Kidney glomerular epithelial cell (primary cell): ENCODE measurements around the gene TCF12.

ENCODE experiments used
- DNase-seq: peaks from one replicate; lab custom pipeline; 2025; lab: John Stamatoyannopoulos, UW

TCF12 gene

GRCh38 chr15:57048930-57049549 lies 130.6 kb downstream of the TCF12 start:
- DNase-seq, result peak; percentile 60

GRCh38 chr15:57053470-57053869 lies 135.0 kb downstream of the TCF12 start:
- no peak for DNase-seq

GRCh38 chr15:57054204-57054750 lies 135.8 kb downstream of the TCF12 start:
- no peak for DNase-seq

- no peak for DNase-seq
These were observed 137.9 kb downstream of the TCF12 start for GRCh38 chr15:57056357-57056756.

GRCh38 chr15:57057134-57057930 lies 138.9 kb downstream of the TCF12 start:
- no peak for DNase-seq

- DNase-seq, result no peak
These were observed 140.7 kb downstream of the TCF12 start for GRCh38 chr15:57059026-57059660.

GRCh38 chr15:57060799-57061198 lies 142.4 kb downstream of the TCF12 start:
- peak; percentile 87 for DNase-seq

- DNase-seq, result peak; percentile 70
These were observed 142.8 kb downstream of the TCF12 start for GRCh38 chr15:57061281-57061680.

GRCh38 chr15:57061696-57062095 lies 143.3 kb downstream of the TCF12 start:
- no peak for DNase-seq

GRCh38 chr15:57064033-57064432 lies 145.6 kb downstream of the TCF12 start:
- DNase-seq, result peak; percentile 18

- DNase-seq, result no peak
These were observed 151.0 kb downstream of the TCF12 start for GRCh38 chr15:57069423-57069822.

- no peak for DNase-seq
These were observed 152.2 kb downstream of the TCF12 start for GRCh38 chr15:57070674-57071073.

- DNase-seq, result no peak
These were observed 161.0 kb downstream of the TCF12 start for GRCh38 chr15:57079446-57079845.

GRCh38 chr15:57079931-57080620 lies 161.6 kb downstream of the TCF12 start:
- no peak for DNase-seq

GRCh38 chr15:57082054-57082728 lies 163.7 kb downstream of the TCF12 start:
- no peak for DNase-seq

- DNase-seq, result no peak
These were observed 165.7 kb downstream of the TCF12 start for GRCh38 chr15:57084192-57084591.

GRCh38 chr15:57085267-57085666 lies 166.8 kb downstream of the TCF12 start:
- no peak for DNase-seq

GRCh38 chr15:57086857-57087427 lies 168.5 kb downstream of the TCF12 start:
- DNase-seq, result no peak

- no peak for DNase-seq
These were observed 171.5 kb downstream of the TCF12 start for GRCh38 chr15:57089815-57090495.

GRCh38 chr15:57090496-57090859 lies 172.0 kb downstream of the TCF12 start:
- DNase-seq, result no peak

- no peak for DNase-seq
These were observed 173.2 kb downstream of the TCF12 start for GRCh38 chr15:57091636-57092035.
